Mesenchymal stem cell (in vitro differentiated cells and primary cell): Measurements from ENCODE around the gene P4HA3.
A peak's percentile ranks its signal among the peaks of the same experiment; 100 is the strongest.

Source experiments
- DNase-seq: peaks from one replicate; pipeline ENCODE4 v3.0.0-alpha.2; 2013
- H2AFZ ChIP-seq: one replicate; pipeline ENCODE4 v1.6.1; 2013; ENCODE audit warnings: low read depth, mild to moderate bottlenecking, control low read depth, inconsistent platforms, low read length, moderate library complexity
- H2AK5ac ChIP-seq: 2 replicates; pipeline ENCODE4 v1.6.1; 2013; ENCODE audit warnings: low read length, moderate library complexity, mild to moderate bottlenecking, inconsistent platforms; ENCODE audit not compliant: severe bottlenecking
- H2BK120ac ChIP-seq: one replicate; pipeline ENCODE4 v1.6.1; 2013; ENCODE audit warnings: low read depth, mild to moderate bottlenecking, inconsistent platforms, low read length, moderate library complexity
- H2BK12ac ChIP-seq, 2 experiments: one replicate each; pipeline ENCODE4 v1.6.1; 2013; ENCODE audit warnings: inconsistent platforms in 2 of 2, low read length in 2 of 2, mild to moderate bottlenecking in 2 of 2, moderate library complexity in 2 of 2, control low read depth in 1 of 2
- H2BK15ac ChIP-seq: one replicate; pipeline ENCODE4 v1.6.1; 2013; ENCODE audit warnings: mild to moderate bottlenecking, low read depth, inconsistent platforms; ENCODE audit not compliant: poor library complexity, severe bottlenecking
- H2BK5ac ChIP-seq: 2 replicates; pipeline ENCODE4 v1.6.1; 2013; ENCODE audit warnings: low read depth, mild to moderate bottlenecking, low read length, control low read depth, inconsistent platforms; ENCODE audit not compliant: poor library complexity, severe bottlenecking
- H3K14ac ChIP-seq, 2 experiments: one replicate each; pipeline ENCODE4 v1.6.1; 2013; ENCODE audit warnings: inconsistent platforms in 2 of 2, low read length in 2 of 2, control low read depth in 1 of 2, mild to moderate bottlenecking in 1 of 2, moderate library complexity in 1 of 2
- H3K18ac ChIP-seq, 2 experiments: one replicate each; pipeline ENCODE4 v1.6.1; 2013; ENCODE audit warnings: inconsistent platforms in 2 of 2, low read length in 2 of 2, control low read depth in 1 of 2, low read depth in 1 of 2, mild to moderate bottlenecking in 1 of 2
- H3K23ac ChIP-seq, 2 experiments: one replicate each; pipeline ENCODE4 v1.6.1; 2013; ENCODE audit warnings: inconsistent platforms in 2 of 2, low read length in 2 of 2, mild to moderate bottlenecking in 2 of 2, moderate library complexity in 2 of 2, control low read depth in 1 of 2
- H3K27ac ChIP-seq: 2 replicates; pipeline ENCODE4 v1.5.1; 2013; ENCODE audit warnings: mild to moderate bottlenecking, moderate library complexity, low read length, control low read depth, inconsistent platforms; ENCODE audit not compliant: poor library complexity, severe bottlenecking
- H3K27me3 ChIP-seq, 2 experiments: 2 replicates each; pipeline versions ENCODE4 v1.6.1 to v1.7.0; 2013; ENCODE audit warnings: low read length in 2 of 2, mild to moderate bottlenecking in 2 of 2, moderate library complexity in 2 of 2, control low read depth in 1 of 2, inconsistent platforms in 1 of 2; ENCODE audit not compliant: control insufficient read depth in 1 of 2, insufficient read depth in 1 of 2
- H3K36me3 ChIP-seq, 2 experiments: 2 replicates each; pipeline versions ENCODE4 v1.6.1 to v1.7.0; 2013; ENCODE audit warnings: low read length in 2 of 2, control low read depth in 1 of 2, inconsistent platforms in 1 of 2, low read depth in 1 of 2, mild to moderate bottlenecking in 1 of 2; ENCODE audit not compliant: insufficient read depth in 2 of 2, control insufficient read depth in 1 of 2
- H3K4ac ChIP-seq, 2 experiments: one replicate each; pipeline ENCODE4 v1.6.1; 2013; ENCODE audit warnings: inconsistent platforms in 2 of 2, low read length in 2 of 2, mild to moderate bottlenecking in 2 of 2, moderate library complexity in 2 of 2, control low read depth in 1 of 2, low read depth in 1 of 2
- H3K4me1 ChIP-seq: 2 replicates; pipeline ENCODE4 v1.6.1; 2013; ENCODE audit warnings: low read depth, low read length, control low read depth; ENCODE audit not compliant: control insufficient read depth, insufficient read depth
- H3K4me2 ChIP-seq: 2 replicates; pipeline ENCODE4 v1.6.1; 2013; ENCODE audit warnings: low read length, mild to moderate bottlenecking, inconsistent platforms; ENCODE audit not compliant: poor library complexity, severe bottlenecking
- H3K4me3 ChIP-seq, 2 experiments: 2 replicates each; pipeline versions ENCODE4 v1.5.1 to v1.7.0; 2013; ENCODE audit warnings: low read length in 2 of 2, mild to moderate bottlenecking in 2 of 2, control low read depth in 1 of 2, low read depth in 1 of 2; ENCODE audit not compliant: insufficient read depth in 1 of 2
- H3K79me1 ChIP-seq: replicated peaks from 2 replicates; pipeline ENCODE4 v1.6.1; 2013; ENCODE audit warnings: mild to moderate bottlenecking, control low read depth, low read length, inconsistent platforms; ENCODE audit not compliant: poor library complexity, severe bottlenecking
- H3K9ac ChIP-seq: 2 replicates; pipeline ENCODE4 v1.7.0; 2013; ENCODE audit warnings: mild to moderate bottlenecking, low read length, moderate library complexity
- H3K9me3 ChIP-seq: 2 replicates; pipeline ENCODE4 v1.7.0; 2013; ENCODE audit warnings: mild to moderate bottlenecking, low read length; ENCODE audit not compliant: control insufficient read depth
- H4K8ac ChIP-seq: one replicate; pipeline ENCODE4 v1.6.1; 2013; ENCODE audit warnings: inconsistent platforms, mild to moderate bottlenecking, low read length, moderate library complexity
- H4K91ac ChIP-seq: one replicate; pipeline ENCODE4 v1.6.1; 2013; ENCODE audit warnings: mild to moderate bottlenecking, low read length, inconsistent platforms
- WGBS: methylation state at CpG from one replicate; pipeline ENCODE4 v1.1.7; 2013; ENCODE audit warnings: mixed read lengths; 5-methylcytosine and 5-hydroxymethylcytosine counted together

Gene P4HA3

DNA sequence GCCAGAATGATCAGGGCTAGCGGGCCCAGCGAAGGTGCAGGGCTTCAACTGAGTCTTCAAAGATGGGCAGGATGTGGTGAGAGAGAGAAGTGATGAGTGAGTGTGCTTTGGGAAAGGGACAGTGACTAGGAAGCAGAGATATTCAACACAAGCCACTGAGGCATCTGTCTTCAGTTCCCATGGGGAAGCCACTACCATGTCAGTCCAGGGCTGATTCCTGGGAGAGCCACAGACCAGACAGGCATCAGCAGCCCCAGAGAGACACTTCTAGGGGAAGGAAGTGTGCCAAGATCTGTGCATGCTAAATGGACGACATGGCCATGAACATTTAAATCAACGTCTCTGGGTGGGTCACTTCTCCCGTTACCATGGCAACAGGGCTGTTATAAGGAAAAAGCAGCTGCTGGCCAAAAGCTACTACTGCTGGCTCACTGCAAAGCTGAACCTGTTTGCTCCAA lies 28.5 kb downstream of the P4HA3 start:
- Histone ChIP-seq H3K18ac (no peak overlapping the region), H3K4me1 (peaks cover 6% of the 10 kb centered on the region), H3K36me3 (no peaks in the 10 kb centered on the region), H3K9ac (no peak overlapping the region), H3K27me3 (no peaks in the 10 kb centered on the region), H3K9me3 (no peaks in the 10 kb centered on the region), H3K4me3 (no peak overlapping the region), H3K23ac (no peak overlapping the region), H2AK5ac (no peak overlapping the region), H4K91ac (no peak overlapping the region), H2BK5ac (no peak overlapping the region), H3K4ac (no peak overlapping the region), H2BK15ac (no peak overlapping the region), H4K8ac (no peak overlapping the region), H2AFZ (no peak overlapping the region), H3K27ac (no peak overlapping the region), H3K79me1 (no peaks in the 10 kb centered on the region), H2BK12ac (no peak overlapping the region), H3K4me2 (no peak overlapping the region), H2BK120ac (no peak overlapping the region), H3K14ac (no peak overlapping the region)
- no peak for DNase-seq
- 86% methylated on average over 5 of the region's 5 CpGs for WGBS

DNA sequence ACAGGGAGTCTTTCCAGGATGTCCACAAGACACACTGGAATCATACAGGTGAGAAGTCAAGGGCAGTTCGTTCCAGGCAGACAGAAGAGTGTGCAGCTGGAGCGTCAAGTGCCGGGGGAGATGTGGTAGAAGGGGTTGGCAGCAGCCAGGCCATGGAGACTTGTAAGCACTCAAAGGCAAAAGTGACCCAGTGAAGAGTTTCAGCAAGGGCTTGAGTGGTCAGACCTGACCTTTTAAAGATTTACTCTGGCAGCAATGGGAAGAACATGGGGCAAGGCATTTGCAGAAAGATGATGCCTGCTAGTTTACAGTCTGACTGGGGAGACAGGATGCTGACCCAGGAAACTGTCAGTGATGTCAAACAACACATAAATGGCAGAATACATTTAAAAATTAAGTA lies 29.0 kb downstream of the P4HA3 start:
- Histone ChIP-seq H4K91ac (no peak overlapping the region), H2BK12ac (no peak overlapping the region), H3K18ac (no peak overlapping the region), H3K79me1 (no peaks in the 10 kb centered on the region), H3K4me1 (peaks cover 6% of the 10 kb centered on the region), H3K4me2 (no peak overlapping the region), H2AK5ac (no peak overlapping the region), H2BK15ac (no peak overlapping the region), H3K27me3 (no peaks in the 10 kb centered on the region), H3K4me3 (no peak overlapping the region), H3K23ac (no peak overlapping the region), H3K36me3 (no peaks in the 10 kb centered on the region), H3K27ac (no peak overlapping the region), H4K8ac (no peak overlapping the region), H3K9me3 (no peaks in the 10 kb centered on the region), H3K9ac (no peak overlapping the region), H2BK5ac (no peak overlapping the region), H2BK120ac (no peak overlapping the region), H3K14ac (no peak overlapping the region), H3K4ac (peak overlapping the region in 1 of 2 experiments; percentile 37), H2AFZ (no peak overlapping the region)
- WGBS: 89% methylated on average over 3 of the region's 3 CpGs
- no peak for DNase-seq

- Histone ChIP-seq H3K4ac (no peak overlapping the region), H3K9ac (no peak overlapping the region), H4K8ac (no peak overlapping the region), H4K91ac (no peak overlapping the region), H2BK12ac (no peak overlapping the region), H3K27me3 (no peaks in the 10 kb centered on the region), H3K14ac (no peak overlapping the region), H2BK120ac (no peak overlapping the region), H3K36me3 (no peaks in the 10 kb centered on the region), H3K79me1 (no peaks in the 10 kb centered on the region), H3K4me2 (no peak overlapping the region), H2BK15ac (no peak overlapping the region), H2AFZ (no peak overlapping the region), H2AK5ac (no peak overlapping the region), H3K9me3 (no peaks in the 10 kb centered on the region), H3K23ac (no peak overlapping the region), H3K18ac (no peak overlapping the region), H3K4me3 (no peak overlapping the region), H2BK5ac (no peak overlapping the region), H3K27ac (no peak overlapping the region), H3K4me1 (peaks cover 8% of the 10 kb centered on the region)
- no peak for DNase-seq
These were observed 30.9 kb downstream of the P4HA3 start for GRCh38 chr11:74280494-74280893.

DNA sequence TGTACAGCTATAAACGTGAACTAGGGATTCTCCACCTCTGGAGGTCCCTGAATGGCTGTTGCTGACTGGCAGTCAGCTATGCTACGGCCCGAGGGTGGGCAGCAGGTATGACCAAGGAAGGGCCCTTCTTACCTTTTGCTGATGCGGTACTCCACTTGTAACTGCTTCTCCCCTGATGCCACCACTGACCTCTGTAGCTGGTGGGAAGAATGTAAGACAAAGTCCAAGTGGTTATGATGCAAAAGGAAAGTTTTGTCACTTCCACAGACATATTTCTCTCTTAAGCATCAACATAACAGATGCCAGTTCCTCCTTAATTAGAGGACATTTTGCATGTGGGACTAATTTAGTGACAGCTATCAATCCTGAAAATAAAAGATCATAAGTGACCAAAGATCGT lies 32.2 kb downstream of the P4HA3 start:
- Histone ChIP-seq H3K4me1 (peaks cover 8% of the 10 kb centered on the region), H3K36me3 (no peaks in the 10 kb centered on the region), H3K27ac (peak overlapping the region; percentile 78), H2AFZ (no peak overlapping the region), H3K27me3 (no peaks in the 10 kb centered on the region), H2BK12ac (peak overlapping the region in 1 of 2 experiments; percentile 92), H3K18ac (peak overlapping the region; percentile 67 to 77), H2BK120ac (no peak overlapping the region), H2AK5ac (peak overlapping the region; percentile 44), H3K79me1 (no peaks in the 10 kb centered on the region), H3K14ac (no peak overlapping the region), H2BK5ac (peak overlapping the region; percentile 5), H3K23ac (no peak overlapping the region), H4K8ac (no peak overlapping the region), H3K4me2 (no peak overlapping the region), H3K9me3 (no peaks in the 10 kb centered on the region), H4K91ac (peak overlapping the region; percentile 43), H3K4me3 (no peak overlapping the region), H3K9ac (peak overlapping the region; percentile 45), H3K4ac (peak overlapping the region in 1 of 2 experiments; percentile 66), H2BK15ac (no peak overlapping the region)
- no peak for DNase-seq
- 78% methylated on average over 4 of the region's 5 CpGs for WGBS
